K562 (cell line): ENCODE data around the gene ZNF750. TPM values are rescaled to one million over a fixed set of nuclear protein-coding genes. Genes with fewer than 3 reads are reported as not detected.
A peak's percentile ranks its signal among the peaks of the same experiment; 100 is the strongest.

Experiments
- ATAC-seq: fragments of 200-7000 bp; cut with Tn5 transposase; 3 replicates; pipeline ENCODE4 v1.9.1; 2020; ENCODE audit warnings: moderate library complexity
- BruUV-seq: library from RNA; stranded (reverse); fragments of 400-500 nt; replicated peaks from 2 replicates; lab custom pipeline; 2021; lab: Mats Ljungman, UMichigan
- CTCF ChIA-PET: fragments of 300-600 bp; formaldehyde crosslinking; extraction: SDS; loops from one replicate; lab custom pipeline; 2021; ENCODE audit warnings: low intra/inter-chr PET ratio; lab: Yijun Ruan, JAX
- POLR2A ChIA-PET: fragments of 300-600, 350-650 bp; sonication (Branson Sonifier 250); formaldehyde crosslinking; extraction: SDS; loops from one replicate; lab custom pipeline; 2021; ENCODE audit warnings: antibody characterized with exemption, inconsistent platforms; lab: Yijun Ruan, JAX
- DNase-seq, 4 experiments: peaks; one replicate each; pipeline versions ENCODE4 v3.0.0 to v3.0.0-alpha.2; 2011 to 2018; ENCODE audit warnings: low spot score in 3 of 4, mixed read lengths in 3 of 4; ENCODE audit errors: extremely low read depth in 1 of 4
- FAIRE-seq: peaks from 2 replicates; lab custom pipeline; 2011; peaks lifted over from hg19 to GRCh38; lab: Jason Lieb, UNC
- H2AFZ ChIP-seq: 2 replicates; pipeline ENCODE4 v1.6.0; 2011; ENCODE audit warnings: low read depth, low read length, control low read depth, inconsistent platforms
- H3K27ac ChIP-seq: fragments of 200-600 bp; 3 replicates; pipeline ENCODE4 v1.8.0; 2011; ENCODE audit warnings: low read depth, mild to moderate bottlenecking, control low read depth, inconsistent platforms, low read length, moderate library complexity, mixed read lengths; ENCODE audit errors: extremely low read depth
- H3K27me3 ChIP-seq, 2 experiments: fragments of 300-600 bp in 1 of 2; 2 replicates in 1 of 2; 3 replicates in 1 of 2; pipeline versions ENCODE4 v1.6.0 to v1.8.0; 2011; ENCODE audit warnings: inconsistent platforms in 2 of 2, low read length in 2 of 2, mild to moderate bottlenecking in 1 of 2, mixed read lengths in 1 of 2, moderate library complexity in 1 of 2; ENCODE audit not compliant: control insufficient read depth in 2 of 2, insufficient read depth in 2 of 2
- H3K36me3 ChIP-seq: fragments of 300-600 bp; 3 replicates; pipeline ENCODE4 v1.8.0; 2011; ENCODE audit warnings: mild to moderate bottlenecking, low read length, inconsistent platforms; ENCODE audit not compliant: control insufficient read depth, insufficient read depth
- H3K4me1 ChIP-seq, 2 experiments: fragments of 200-600 bp in 1 of 2; replicated peaks in 1 of 2; 2 replicates in 1 of 2; 3 replicates in 1 of 2; pipeline versions ENCODE4 v1.5.1 to v1.8.0; 2011; ENCODE audit warnings: inconsistent platforms in 2 of 2, low read length in 2 of 2, mild to moderate bottlenecking in 1 of 2, mixed read lengths in 1 of 2, moderate library complexity in 1 of 2; ENCODE audit not compliant: control insufficient read depth in 2 of 2, insufficient read depth in 2 of 2
- H3K4me2 ChIP-seq: 2 replicates; pipeline ENCODE4 v1.6.1; 2011; ENCODE audit warnings: low read length, control low read depth, inconsistent platforms, mixed read lengths; ENCODE audit not compliant: insufficient read depth
- H3K4me3 ChIP-seq: fragments of 200-600 bp; sonication (generic), shearing (Covaris generic); 2 replicates; pipeline ENCODE4 v1.5.1; 2016; ENCODE audit warnings: control low read depth, inconsistent platforms
- H3K79me2 ChIP-seq: fragments of 200-600 bp; 3 replicates; pipeline ENCODE4 v1.8.0; 2011; ENCODE audit warnings: low read length, inconsistent platforms; ENCODE audit not compliant: control insufficient read depth, insufficient read depth
- H3K9ac ChIP-seq, 2 experiments: 2 replicates each; pipeline versions ENCODE4 v1.6.0 to v1.6.1; 2011; ENCODE audit warnings: low read depth in 2 of 2, low read length in 2 of 2, control low read depth in 1 of 2, inconsistent platforms in 1 of 2, mild to moderate bottlenecking in 1 of 2, mixed read lengths in 1 of 2; ENCODE audit not compliant: insufficient read depth in 1 of 2
- H3K9me1 ChIP-seq: one replicate; pipeline ENCODE4 v1.6.0; 2011; ENCODE audit warnings: inconsistent platforms, mild to moderate bottlenecking, low read length, moderate library complexity; ENCODE audit not compliant: control insufficient read depth, insufficient read depth
- H3K9me3 ChIP-seq: replicated peaks from 2 replicates; pipeline ENCODE4 v1.5.1; 2011; ENCODE audit warnings: low read depth, low read length, inconsistent platforms; ENCODE audit not compliant: control insufficient read depth, insufficient read depth
- H4K20me1 ChIP-seq: replicated peaks from 2 replicates; pipeline ENCODE4 v1.6.1; 2011; ENCODE audit warnings: low read length, inconsistent platforms, mixed read lengths; ENCODE audit not compliant: control insufficient read depth, insufficient read depth
- ARNT ChIP-seq, 2 experiments: fragments of 450-650 bp; IDR thresholded peaks; 2 replicates each; pipeline ENCODE4 v1.6.1; 2016; ENCODE audit warnings: mild to moderate bottlenecking in 1 of 2
- BCOR ChIP-seq: fragments of 450-650 bp; IDR thresholded peaks from 2 replicates; pipeline ENCODE4 v1.6.1; 2016
- CEBPB ChIP-seq: fragments of 450-650 bp; IDR thresholded peaks from 2 replicates; pipeline ENCODE4 v1.6.1; 2016; ENCODE audit warnings: missing genetic modification characterization, missing compliant biosample characterization
- CEBPG ChIP-seq, 3 experiments: fragments of 200-800 bp in 1 of 3; sonication (Bioruptor generic) in 1 of 3; sonication (generic) in 1 of 3; formaldehyde crosslinking in 1 of 3; IDR thresholded peaks in 2 of 3; conservative IDR thresholded peaks in 1 of 3; 2 replicates each; pipeline versions ENCODE4 v1.6.1 to v1.8.0; 2016 to 2022; ENCODE audit warnings: missing compliant biosample characterization in 2 of 3, missing genetic modification characterization in 2 of 3, mild to moderate bottlenecking in 1 of 3, missing genetic modification reagents in 1 of 3
- CGGBP1 ChIP-seq: fragments of 250-450 bp; sonication (Bioruptor Pico); IDR thresholded peaks from 2 replicates; pipeline ENCODE4 v1.9.0; 2021; ENCODE audit warnings: mild to moderate bottlenecking
- GABPB1 ChIP-seq: sonication (generic); formaldehyde crosslinking; IDR thresholded peaks from 2 replicates; pipeline ENCODE4 v1.8.0; 2022; ENCODE audit warnings: mild to moderate bottlenecking, missing genetic modification reagents
- GABPB2 ChIP-seq: fragments of 250-450 bp; sonication (Bioruptor Pico); conservative IDR thresholded peaks from 2 replicates; pipeline ENCODE4 v1.5.1; 2021; ENCODE audit warnings: mild to moderate bottlenecking
- HDAC2 ChIP-seq: fragments of 450-650 bp; IDR thresholded peaks from 2 replicates; pipeline ENCODE4 v1.6.1; 2016; ENCODE audit warnings: mild to moderate bottlenecking
- KDM1A ChIP-seq, 2 experiments: fragments of 450-650 bp; IDR thresholded peaks; 2 replicates each; pipeline ENCODE4 v1.6.1; 2016; ENCODE audit warnings: mild to moderate bottlenecking in 2 of 2
- MECOM ChIP-seq: fragments of 250-450 bp; sonication (Bioruptor Pico); IDR thresholded peaks from 2 replicates; pipeline ENCODE4 v1.8.0; 2022; ENCODE audit warnings: inconsistent platforms
- PHF21A ChIP-seq: fragments of 450-650 bp; IDR thresholded peaks from 2 replicates; pipeline ENCODE4 v1.6.1; 2017; ENCODE audit warnings: low read depth, borderline replicate concordance
- ZNF780A ChIP-seq: fragments of 250-450 bp; sonication (Bioruptor Pico); IDR thresholded peaks from 2 replicates; pipeline ENCODE4 v1.5.0; 2021; ENCODE audit warnings: mild to moderate bottlenecking
- WGBS: fragments of 100-300 bp; shearing (Covaris generic); methylation state at CpG from one replicate; pipeline ENCODE4 v1.1.6; 2016; ENCODE audit warnings: low coverage, mixed read lengths; ENCODE audit not compliant: insufficient coverage; ENCODE audit errors: missing lambda C conversion rate; 5-methylcytosine and 5-hydroxymethylcytosine counted together
- in situ Hi-C: fragments of 300-500 bp; cut with MboI; formaldehyde crosslinking; loops from 4 replicates; pipeline ENCODE4 v1.15.0; 2018; ENCODE audit warnings: inconsistent platforms, mixed read lengths
- intact Hi-C: fragments of 100-400 bp; cut with micrococcal nuclease; formaldehyde crosslinking; loops from 2 replicates; pipeline ENCODE4 v1.14.2; 2022
- polyA plus RNA-seq, 8 experiments: library from polyadenylated mRNA; depleted of rRNA in 4 of 8; stranded (reverse) in 5 of 8; unstranded in 3 of 8; fragments of >200 nt; fragmentation: Nextera tagmentation in 2 of 8; fragmentation: Illumina TruSeq in 1 of 8; extraction: Ambion mirVana in 2 of 8; extraction: Trizol in 1 of 8; gene quantifications; 2 replicates each; pipeline versions ENCODE4 v1.2.1 to v1.2.3, GENCODE V29; 2011 to 2014; ENCODE audit warnings: inconsistent platforms in 1 of 8, missing spikeins in 1 of 8
- total RNA-seq, 7 experiments: library from RNA; depleted of rRNA in 6 of 7; stranded (reverse); fragments of >200 nt in 6 of 7; fragmentation: Illumina TruSeq in 2 of 7; extraction: Trizol in 2 of 7; gene quantifications; 2 replicates each; pipeline versions ENCODE4 v1.2.1 to v1.2.3, GENCODE V29; 2011 to 2021; ENCODE audit warnings: low replicate concordance in 1 of 7
- TF ChIP-seq, protein P1 (sequence below): fragments of 450-650 bp; IDR thresholded peaks from 2 replicates; pipeline ENCODE4 v1.6.1; 2016; ENCODE audit warnings: mild to moderate bottlenecking

The ZNF750 gene
- total and polyA plus RNA-seq, 9 of the 15 experiments (the other 6 are each of a cell fraction or from before 2014, with no cell fraction given): not detected

DNA sequence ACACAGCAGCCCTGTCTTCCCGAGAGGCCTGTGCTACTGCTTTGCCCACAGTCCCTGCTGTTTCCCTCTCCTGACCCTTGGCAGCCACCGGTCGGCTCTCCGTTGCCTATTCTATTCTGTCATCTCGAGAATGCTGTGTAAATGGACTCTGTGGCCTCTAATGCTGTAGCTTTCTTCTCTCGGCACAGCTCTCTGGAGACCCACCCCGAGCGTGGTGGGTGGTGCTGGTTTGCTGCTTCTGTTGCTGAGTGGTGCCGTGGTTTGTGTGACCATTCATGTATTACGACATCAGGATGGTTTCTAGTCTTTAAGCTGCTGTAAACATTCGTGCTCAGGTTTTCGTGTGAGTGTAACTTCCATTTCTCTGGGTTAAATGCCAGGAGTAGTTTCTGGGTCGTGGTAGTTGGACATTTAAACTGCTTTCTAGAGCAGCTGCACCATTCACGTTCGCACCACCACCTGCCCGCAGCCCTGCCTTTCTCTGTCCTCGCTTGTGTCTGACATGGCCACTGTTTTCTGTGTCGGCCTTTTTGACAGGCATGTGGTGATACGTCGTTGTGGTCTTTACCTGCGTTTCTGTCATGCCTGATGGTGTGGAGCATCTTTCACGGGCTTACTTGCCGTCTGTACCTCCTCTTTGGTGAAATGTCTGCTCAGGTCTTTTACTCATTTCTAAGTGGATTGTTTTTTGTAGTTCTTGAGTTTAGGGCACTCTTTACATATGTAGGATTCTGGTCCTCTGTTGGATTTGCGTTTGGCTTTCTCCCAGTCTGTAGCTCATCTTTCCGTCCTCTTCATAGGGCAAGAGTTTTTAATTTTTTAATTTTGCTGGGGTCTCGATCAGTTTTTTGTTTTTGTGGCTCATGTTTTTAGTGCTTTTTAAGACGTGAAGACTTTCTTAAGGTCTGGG lies 47.7 kb upstream of the ZNF750 start:
- DNase-seq (no peak), FAIRE-seq (peak; percentile 35), ATAC-seq (no peak)
- 90% methylated on average over 27 of the region's 27 CpGs for WGBS
- Histone ChIP-seq H3K4me2 (peak overlapping the region; percentile 49), H2AFZ (no peak overlapping the region), H3K27ac (peak overlapping the region; percentile 64), H3K27me3 (no peaks in the 10 kb centered on the region), H3K9ac (peak overlapping the region; percentile 25 to 75; a peak in 1 of 4 replicates), H3K4me3 (no peak overlapping the region), H3K4me1 (peaks cover 33 to 69% of the 10 kb centered on the region in 2 experiments), H3K9me3 (no peaks in the 10 kb centered on the region), H4K20me1 (no peaks in the 10 kb centered on the region), H3K9me1 (no peaks in the 10 kb centered on the region), H3K36me3 (peaks cover 38% of the 10 kb centered on the region; the same call in 2 of the 3 replicates), H3K79me2 (peaks cover 38% of the 10 kb centered on the region)
- ChIA-PET POLR2A (no interaction called here), CTCF (no interaction called here)
- TF ChIP-seq GABPB1: 0 out of 2 replicates have a peak, but pooled peaks have one; percentile 23
- 0 out of 2 replicates have a peak, but pooled peaks have one; percentile 42 for TF ChIP-seq GABPB2 (CRISPR knock-in tag)
- TF ChIP-seq, protein P1, sequence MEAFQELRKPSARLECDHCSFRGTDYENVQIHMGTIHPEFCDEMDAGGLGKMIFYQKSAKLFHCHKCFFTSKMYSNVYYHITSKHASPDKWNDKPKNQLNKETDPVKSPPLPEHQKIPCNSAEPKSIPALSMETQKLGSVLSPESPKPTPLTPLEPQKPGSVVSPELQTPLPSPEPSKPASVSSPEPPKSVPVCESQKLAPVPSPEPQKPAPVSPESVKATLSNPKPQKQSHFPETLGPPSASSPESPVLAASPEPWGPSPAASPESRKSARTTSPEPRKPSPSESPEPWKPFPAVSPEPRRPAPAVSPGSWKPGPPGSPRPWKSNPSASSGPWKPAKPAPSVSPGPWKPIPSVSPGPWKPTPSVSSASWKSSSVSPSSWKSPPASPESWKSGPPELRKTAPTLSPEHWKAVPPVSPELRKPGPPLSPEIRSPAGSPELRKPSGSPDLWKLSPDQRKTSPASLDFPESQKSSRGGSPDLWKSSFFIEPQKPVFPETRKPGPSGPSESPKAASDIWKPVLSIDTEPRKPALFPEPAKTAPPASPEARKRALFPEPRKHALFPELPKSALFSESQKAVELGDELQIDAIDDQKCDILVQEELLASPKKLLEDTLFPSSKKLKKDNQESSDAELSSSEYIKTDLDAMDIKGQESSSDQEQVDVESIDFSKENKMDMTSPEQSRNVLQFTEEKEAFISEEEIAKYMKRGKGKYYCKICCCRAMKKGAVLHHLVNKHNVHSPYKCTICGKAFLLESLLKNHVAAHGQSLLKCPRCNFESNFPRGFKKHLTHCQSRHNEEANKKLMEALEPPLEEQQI: peak; percentile 56; the same call in 1 of the 2 replicates
- TF ChIP-seq MECOM (CRISPR knock-in tag): no peak
- TF ChIP-seq CGGBP1 (CRISPR knock-in tag): no peak
- TF ChIP-seq BCOR: peak; percentile 70
- 0 out of 4 replicates have a peak, but pooled peaks of 1 of the 2 experiments have one; percentile 50 for TF ChIP-seq KDM1A (IDR thresholded peaks at IDR 0.05)
- TF ChIP-seq CEBPB (tag): peak; percentile 60; the same call in 1 of the 2 replicates
- 0 out of 4 replicates have a peak, but pooled peaks of 1 of the 2 experiments have one; percentile 32 for TF ChIP-seq ARNT (IDR thresholded peaks at IDR 0.05)
- TF ChIP-seq HDAC2: 0 out of 2 replicates have a peak, but pooled peaks have one; percentile 35
- no peak for TF ChIP-seq ZNF780A
- no peak; the same call in 1 of the 2 replicates for TF ChIP-seq CEBPG (CRISPR knock-in tag; IDR thresholded peaks at IDR 0.05)
- peak; percentile 17 to 30; a peak in 1 of 4 replicates for TF ChIP-seq CEBPG (tag; conservative IDR thresholded peaks at IDR 0.05 in 1 of 2, IDR thresholded peaks at IDR 0.05 in 1 of 2)
- TF ChIP-seq PHF21A: no peak
- no TSS peak for BruUV-seq
- intact Hi-C loops (no loop called here), in situ Hi-C loops (no loop called here)
